ENCODE results near the gene CXCL5.

CXCL5 gene

GRCh38 chr4:74031576-74031975, 33.1 kb upstream of the CXCL5 start:
- no peak for TF ChIP-seq CTCF (IDR thresholded peaks at IDR 0.05; ENCODE audit: low read depth, low read length)
- H3K4me3 ChIP-seq (ENCODE audit: low read depth, low read length), result no peak overlapping the region

GRCh38 chr4:74030285-74030684, 31.8 kb upstream of the CXCL5 start:
- no peak overlapping the region for H3K4me3 ChIP-seq (ENCODE audit: low read depth, low read length)
- TF ChIP-seq CTCF (IDR thresholded peaks at IDR 0.05; ENCODE audit: low read depth, low read length), result no peak

GRCh38 chr4:74028504-74028903, 30.0 kb upstream of the CXCL5 start:
- H3K4me3 ChIP-seq (ENCODE audit: low read depth, low read length), result no peak overlapping the region
- no peak for TF ChIP-seq CTCF (IDR thresholded peaks at IDR 0.05; ENCODE audit: low read depth, low read length)

GRCh38 chr4:74023709-74024108, 25.2 kb upstream of the CXCL5 start:
- H3K4me3 ChIP-seq (ENCODE audit: low read depth, low read length), result no peak overlapping the region
- no peak for TF ChIP-seq CTCF (IDR thresholded peaks at IDR 0.05; ENCODE audit: low read depth, low read length)

- no peak overlapping the region for H3K4me3 ChIP-seq (ENCODE audit: low read depth, low read length)
- no peak for TF ChIP-seq CTCF (IDR thresholded peaks at IDR 0.05; ENCODE audit: low read depth, low read length)
Observed at GRCh38 chr4:74021601-74022000, 23.1 kb upstream of the CXCL5 start.

GRCh38 chr4:74018771-74019170, 20.3 kb upstream of the CXCL5 start:
- TF ChIP-seq CTCF (IDR thresholded peaks at IDR 0.05; ENCODE audit: low read depth, low read length), result no peak
- H3K4me3 ChIP-seq (ENCODE audit: low read depth, low read length), result no peak overlapping the region

- no peak for TF ChIP-seq CTCF (IDR thresholded peaks at IDR 0.05; ENCODE audit: low read depth, low read length)
- H3K4me3 ChIP-seq (ENCODE audit: low read depth, low read length), result no peak overlapping the region
Observed at GRCh38 chr4:74018116-74018515, 19.6 kb upstream of the CXCL5 start.
